ENCODE results near the gene STIMATE. TPM values are rescaled to one million over a fixed set of nuclear protein-coding genes. Genes with fewer than 3 reads are reported as not detected.

Gene STIMATE
- total RNA-seq, 4 donors from 2014 or later = 15.9 to 25.7 (median 19.3) TPM

GRCh38 chr3:52824037-52824436, 73.3 kb downstream of the STIMATE start:
- WGBS = 96% methylated on average over 4 of the region's 10 CpGs
- Histone ChIP-seq H3K4me3 (no peak overlapping the region), H3K36me3 (peaks cover 14% of the 10 kb centered on the region), H3K9me3 (no peaks in the 10 kb centered on the region), H3K27me3 (no peaks in the 10 kb centered on the region), H3K27ac (no peak overlapping the region), H3K4me1 (no peaks in the 10 kb centered on the region)
- TF ChIP-seq POLR2AphosphoS5 (IDR thresholded peaks at IDR 0.05) = no peak
- no peak for TF ChIP-seq POLR2A (IDR thresholded peaks at IDR 0.05)
- no peak for TF ChIP-seq CTCF (IDR thresholded peaks at IDR 0.05)
- TF ChIP-seq EP300 (IDR thresholded peaks at IDR 0.05) = no peak
- no peak for DNase-seq (ENCODE audit: low spot score in 2 of 2)

- WGBS = 93% methylated on average over 5 of the region's 5 CpGs
- TF ChIP-seq POLR2A (IDR thresholded peaks at IDR 0.05) = no peak
- no peak for TF ChIP-seq EP300 (IDR thresholded peaks at IDR 0.05)
- TF ChIP-seq POLR2AphosphoS5 (IDR thresholded peaks at IDR 0.05) = no peak
- TF ChIP-seq CTCF (IDR thresholded peaks at IDR 0.05) = no peak
Observed at GRCh38 chr3:52822363-52822762, 75.0 kb downstream of the STIMATE start.

GRCh38 chr3:52820736-52821135, 76.6 kb downstream of the STIMATE start:
- Histone ChIP-seq H3K27ac (no peak overlapping the region), H3K4me3 (no peak overlapping the region), H3K36me3 (peaks cover 14% of the 10 kb centered on the region), H3K27me3 (no peaks in the 10 kb centered on the region), H3K9me3 (no peaks in the 10 kb centered on the region), H3K4me1 (no peaks in the 10 kb centered on the region)
- WGBS = 61% methylated on average over 11 of the region's 11 CpGs
- DNase-seq (ENCODE audit: low spot score in 2 of 2) = no peak
- TF ChIP-seq CTCF (IDR thresholded peaks at IDR 0.05) (peak in 1 of 2 donors; percentile 55), POLR2A (IDR thresholded peaks at IDR 0.05) (no peak)

More at GRCh38 chr3:52822363-52822762, 75.0 kb downstream of the STIMATE start:
- Histone ChIP-seq H3K36me3 (peaks cover 14% of the 10 kb centered on the region), H3K9me3 (no peaks in the 10 kb centered on the region), H3K27me3 (no peaks in the 10 kb centered on the region), H3K4me3 (no peak overlapping the region), H3K4me1 (no peaks in the 10 kb centered on the region), H3K27ac (no peak overlapping the region)
- no peak for DNase-seq (ENCODE audit: low spot score in 2 of 2)

GRCh38 chr3:52819936-52820335, 77.4 kb downstream of the STIMATE start:
- no peak overlapping the region for H3K27ac ChIP-seq
- H3K4me3 ChIP-seq = no peak overlapping the region
- no peak for TF ChIP-seq POLR2A (IDR thresholded peaks at IDR 0.05)
- no peak for TF ChIP-seq CTCF (IDR thresholded peaks at IDR 0.05)
- TF ChIP-seq POLR2AphosphoS5 (IDR thresholded peaks at IDR 0.05) = no peak
- no peak for TF ChIP-seq EP300 (IDR thresholded peaks at IDR 0.05)
- H3K4me1 ChIP-seq = no peaks in the 10 kb centered on the region
- WGBS = 80% methylated on average over 2 of the region's 2 CpGs
- no peaks in the 10 kb centered on the region for H3K9me3 ChIP-seq
- H3K36me3 ChIP-seq = peaks cover 14% of the 10 kb centered on the region
- no peaks in the 10 kb centered on the region for H3K27me3 ChIP-seq
- DNase-seq (ENCODE audit: low spot score in 2 of 2) = no peak

- no peak overlapping the region for H3K27ac ChIP-seq
- 93% methylated on average over 4 of the region's 7 CpGs for WGBS
Observed at GRCh38 chr3:52817860-52818259, 79.5 kb downstream of the STIMATE start.

More at GRCh38 chr3:52817860-52818259, 79.5 kb downstream of the STIMATE start:
- DNase-seq (ENCODE audit: low spot score in 2 of 2) = no peak
- H3K4me3 ChIP-seq = no peak overlapping the region
- peaks cover 3% of the 10 kb centered on the region for H3K36me3 ChIP-seq
- H3K27me3 ChIP-seq = no peaks in the 10 kb centered on the region
- no peaks in the 10 kb centered on the region for H3K9me3 ChIP-seq
- no peaks in the 10 kb centered on the region for H3K4me1 ChIP-seq
- TF ChIP-seq POLR2AphosphoS5 (IDR thresholded peaks at IDR 0.05) (no peak), CTCF (IDR thresholded peaks at IDR 0.05) (no peak), EP300 (IDR thresholded peaks at IDR 0.05) (no peak), POLR2A (IDR thresholded peaks at IDR 0.05) (no peak)
